SK-N-SH (cell line): ENCODE measurements around the gene LSM7. TPM values are rescaled to one million over a fixed set of nuclear protein-coding genes. Genes with fewer than 3 reads are reported as not detected.

ENCODE experiments used
- CTCF ChIA-PET: fragments of 300-600, 350-600 bp; formaldehyde crosslinking; extraction: SDS; loops from one replicate; lab custom pipeline; 2021; lab: Yijun Ruan, JAX
- POLR2A ChIA-PET: fragments of 350-600 bp; sonication (Branson Sonifier 250); formaldehyde crosslinking; extraction: SDS; loops from one replicate; lab custom pipeline; 2020; ENCODE audit warnings: antibody characterized with exemption, inconsistent platforms; lab: Yijun Ruan, JAX
- DNase-seq: peaks from one replicate; pipeline ENCODE4 v3.0.0; 2012
- H2AFZ ChIP-seq: fragments of 200-600 bp; sonication (generic); 2 replicates; pipeline ENCODE4 v1.8.1; 2016; ENCODE audit warnings: antibody characterized with exemption, mild to moderate bottlenecking, low read depth
- H3F3A ChIP-seq: fragments of 200-600 bp; sonication (generic); replicated peaks from 2 replicates; pipeline ENCODE3; 2016; ENCODE audit warnings: antibody characterized with exemption, mild to moderate bottlenecking; ENCODE audit not compliant: insufficient read depth
- H3K27ac ChIP-seq, 2 experiments: fragments of 200-500 bp in 1 of 2; fragments of 200-600 bp in 1 of 2; sonication (Bioruptor generic) in 1 of 2; sonication (generic), shearing (Covaris generic) in 1 of 2; 2 replicates each; pipeline versions ENCODE4 v1.5.1 to v1.6.1; 2014 to 2016; ENCODE audit warnings: low read depth in 2 of 2, inconsistent platforms in 1 of 2, low read length in 1 of 2, mild to moderate bottlenecking in 1 of 2, mixed read lengths in 1 of 2
- H3K27me3 ChIP-seq: fragments of 200-600 bp; sonication (generic), shearing (Covaris generic); 2 replicates; pipeline ENCODE4 v1.6.1; 2016; ENCODE audit warnings: mixed run types; ENCODE audit not compliant: insufficient read depth
- H3K36me3 ChIP-seq, 2 experiments: fragments of 200-500 bp in 1 of 2; fragments of 200-600 bp in 1 of 2; sonication (Bioruptor generic) in 1 of 2; sonication (generic) in 1 of 2; replicated peaks in 1 of 2; 2 replicates each; pipeline versions ENCODE3 to v1.5.1; 2014 to 2016; ENCODE audit warnings: low read length in 1 of 2, mild to moderate bottlenecking in 1 of 2; ENCODE audit not compliant: insufficient read depth in 2 of 2, control insufficient read depth in 1 of 2
- H3K4me1 ChIP-seq, 2 experiments: fragments of 200-500 bp in 1 of 2; fragments of 200-600 bp in 1 of 2; sonication (Bioruptor generic) in 1 of 2; sonication (generic), shearing (Covaris generic) in 1 of 2; 2 replicates each; pipeline versions ENCODE4 v1.5.1 to v1.6.1; 2014 to 2016; ENCODE audit warnings: low read depth in 1 of 2, low read length in 1 of 2, mixed run types in 1 of 2; ENCODE audit not compliant: insufficient read depth in 2 of 2, control insufficient read depth in 1 of 2
- H3K4me2 ChIP-seq: fragments of 200-600 bp; sonication (generic), shearing (Covaris generic); 2 replicates; pipeline ENCODE4 v1.6.1; 2017; ENCODE audit warnings: mixed run types
- H3K4me3 ChIP-seq, 2 experiments: fragments of 200-500 bp in 1 of 2; fragments of 200-600 bp in 1 of 2; sonication (Bioruptor generic) in 1 of 2; sonication (generic), shearing (Covaris generic) in 1 of 2; 2 replicates each; pipeline versions ENCODE4 v1.5.1 to v1.8.1; 2014 to 2016; ENCODE audit warnings: low read depth in 2 of 2, inconsistent platforms in 1 of 2, low read length in 1 of 2, mild to moderate bottlenecking in 1 of 2, mixed read lengths in 1 of 2, moderate library complexity in 1 of 2
- H3K79me2 ChIP-seq: fragments of 200-600 bp; sonication (generic); 2 replicates; pipeline ENCODE4 v1.8.1; 2017; ENCODE audit warnings: mild to moderate bottlenecking; ENCODE audit not compliant: insufficient read depth
- H3K9ac ChIP-seq: fragments of 200-600 bp; sonication (generic); 2 replicates; pipeline ENCODE4 v1.6.1; 2017; ENCODE audit warnings: mixed run types
- H3K9me2 ChIP-seq: fragments of 200-600 bp; sonication (generic); 2 replicates; pipeline ENCODE4 v1.6.1; 2017; ENCODE audit warnings: mixed run types
- H3K9me3 ChIP-seq: fragments of 200-600 bp; sonication (generic); 2 replicates; pipeline ENCODE4 v1.6.1; 2017; ENCODE audit warnings: mixed run types, mild to moderate bottlenecking, moderate library complexity
- H4K20me1 ChIP-seq: fragments of 200-600 bp; sonication (generic); 2 replicates; pipeline ENCODE4 v1.6.1; 2017; ENCODE audit warnings: mild to moderate bottlenecking, mixed run types; ENCODE audit not compliant: insufficient read depth
- ELF1 ChIP-seq: IDR thresholded peaks from 2 replicates; pipeline ENCODE4 v1.4.0; 2012
- EP300 ChIP-seq, 2 experiments: IDR thresholded peaks; 2 replicates each; pipeline versions ENCODE4 v1.4.0 to v1.6.1; 2012; ENCODE audit warnings: borderline replicate concordance in 1 of 2, low read depth in 1 of 2, low read length in 1 of 2
- EZH2phosphoT487 ChIP-seq: fragments of 200-600 bp; sonication (generic); IDR thresholded peaks from 2 replicates; pipeline ENCODE4 v1.6.1; 2017; ENCODE audit warnings: low read depth, mixed run types, mild to moderate bottlenecking, antibody characterized with exemption, moderate library complexity, borderline replicate concordance
- FOXM1 ChIP-seq: IDR thresholded peaks from 2 replicates; pipeline ENCODE4 v1.4.0; 2012; ENCODE audit warnings: low read depth, mild to moderate bottlenecking
- IRF3 ChIP-seq: fragments of 150-350 bp; IDR thresholded peaks from 2 replicates; pipeline ENCODE4 v1.6.1; 2016; ENCODE audit warnings: mild to moderate bottlenecking, low read depth, low read length
- JUND ChIP-seq: IDR thresholded peaks from 2 replicates; pipeline ENCODE4 v1.4.0; 2012
- MAX ChIP-seq: IDR thresholded peaks from 2 replicates; pipeline ENCODE4 v1.4.0; 2012; ENCODE audit warnings: low read depth
- NFIC ChIP-seq: IDR thresholded peaks from 2 replicates; pipeline ENCODE4 v1.4.0; 2012; ENCODE audit warnings: borderline replicate concordance
- POLR2AphosphoS5 ChIP-seq: IDR thresholded peaks from 2 replicates; pipeline ENCODE4 v1.6.1; 2012; ENCODE audit warnings: low read depth, low read length
- RCOR1 ChIP-seq: fragments of 150-350 bp; IDR thresholded peaks from 2 replicates; pipeline ENCODE4 v1.6.1; 2017; ENCODE audit warnings: antibody characterized with exemption, low read length
- SMC3 ChIP-seq: IDR thresholded peaks from 2 replicates; pipeline ENCODE4 v1.6.1; 2012; ENCODE audit warnings: low read depth, low read length, improper control_type of control experiment
- YY1 ChIP-seq: IDR thresholded peaks from 2 replicates; pipeline ENCODE4 v1.4.0; 2012; ENCODE audit warnings: low read depth, mild to moderate bottlenecking
- ZBTB33 ChIP-seq: IDR thresholded peaks from 2 replicates; pipeline ENCODE4 v1.4.0; 2012; ENCODE audit warnings: low read depth, borderline replicate concordance
- WGBS: methylation state at CpG from one replicate; pipeline ENCODE4 v1.1.6; 2017; ENCODE audit warnings: low lambda C conversion rate; 5-methylcytosine and 5-hydroxymethylcytosine counted together
- polyA plus RNA-seq, 3 experiments: library from polyadenylated mRNA; depleted of rRNA; stranded (reverse); fragments of >200 nt; gene quantifications; 2 replicates each; pipeline ENCODE4 v1.2.3, GENCODE V29; 2012

Gene LSM7
- polyA plus RNA-seq, 1 of the 3 experiments (the other 2 are of a cell fraction) = 1,193 TPM

GRCh38 chr19:2287585-2288337 lies 40.6 kb downstream of the LSM7 start:
- 68% methylated on average over 8 of the region's 13 CpGs for WGBS
- no peaks in the 10 kb centered on the region for H3K79me2 ChIP-seq
- no peaks in the 10 kb centered on the region for H3K9me3 ChIP-seq
- H4K20me1 ChIP-seq = peaks cover 10% of the 10 kb centered on the region; the same call in 1 of the 2 replicates
- H3K4me3 ChIP-seq = no peak overlapping the region
- H3F3A ChIP-seq = peaks cover 10% of the 10 kb centered on the region
- H3K4me1 ChIP-seq = peaks cover 0 to 4% of the 10 kb centered on the region in 2 experiments; a peak in 1 of 4 replicates
- H3K9ac ChIP-seq = no peak overlapping the region
- H3K4me2 ChIP-seq = no peak overlapping the region
- H2AFZ ChIP-seq = no peak overlapping the region
- POLR2A ChIA-PET = interaction anchor here (1.6 kb wide), 1 partner anchor 17 kb away, joined by 3 read pairs; no protein-coding TSS in a partner anchor
- H3K9me2 ChIP-seq = no peaks in the 10 kb centered on the region
- CTCF ChIA-PET = interaction anchor here (0.6 to 3.2 kb wide), 7 partner anchors 10 to 423 kb away, joined by 3 to 33 read pairs (median 3); partner anchors contain the start of genes PLEKHJ1 and TIMM13
- H3K36me3 ChIP-seq = no peaks in the 10 kb centered on the region
- TF ChIP-seq EP300 (IDR thresholded peaks at IDR 0.05; ENCODE audit: borderline replicate concordance in 1 of 2, low read depth in 1 of 2, low read length in 1 of 2) (no peak), YY1 (no peak)
- no peak overlapping the region for H3K27ac ChIP-seq
- DNase-seq = no peak
- peaks cover 37% of the 10 kb centered on the region for H3K27me3 ChIP-seq

- no peak for DNase-seq
- CTCF ChIA-PET = interaction anchor here (1.9 to 3.2 kb wide), 5 partner anchors 10 to 29 kb away, joined by 5 to 33 read pairs (median 15); no protein-coding TSS in a partner anchor
- H2AFZ ChIP-seq = no peak overlapping the region
- no peak overlapping the region for H3K9ac ChIP-seq
- peaks cover 30% of the 10 kb centered on the region for H3K27me3 ChIP-seq
- H3K9me3 ChIP-seq = no peaks in the 10 kb centered on the region
- POLR2A ChIA-PET = interaction anchor here (0.7 to 1.0 kb wide), 2 partner anchors 16 to 237 kb away, joined by 3 read pairs; no protein-coding TSS in a partner anchor
- no peaks in the 10 kb centered on the region for H3K36me3 ChIP-seq
- peaks cover 0 to 12% of the 10 kb centered on the region in 2 experiments; a peak in 1 of 4 replicates for H3K4me1 ChIP-seq
- H4K20me1 ChIP-seq = peaks cover 10% of the 10 kb centered on the region; the same call in 1 of the 2 replicates
- no peaks in the 10 kb centered on the region for H3K9me2 ChIP-seq
- H3K4me2 ChIP-seq = no peak overlapping the region
- WGBS = 47% methylated on average over 20 of the region's 20 CpGs
- no peak overlapping the region for H3K4me3 ChIP-seq
- TF ChIP-seq SMC3 = no peak
- peaks cover 6% of the 10 kb centered on the region for H3F3A ChIP-seq
- H3K27ac ChIP-seq = no peak overlapping the region
- no peaks in the 10 kb centered on the region for H3K79me2 ChIP-seq
These were observed 41.8 kb downstream of the LSM7 start for GRCh38 chr19:2286402-2287140.

GRCh38 chr19:2283835-2284507 lies 44.4 kb downstream of the LSM7 start:
- DNase-seq = no peak
- H3K79me2 ChIP-seq = no peaks in the 10 kb centered on the region
- H3K4me3 ChIP-seq = no peak overlapping the region
- H3K27me3 ChIP-seq = peaks cover 5% of the 10 kb centered on the region; the same call in 1 of the 2 replicates
- 91% methylated on average over 8 of the region's 8 CpGs for WGBS
- H3F3A ChIP-seq = peaks cover 6% of the 10 kb centered on the region
- no peak overlapping the region for H3K27ac ChIP-seq
- H3K9me2 ChIP-seq = no peaks in the 10 kb centered on the region
- H4K20me1 ChIP-seq = 0 out of 2 replicates have a peak, but pooled peaks cover 2% of the 10 kb centered on the region
- H3K9me3 ChIP-seq = no peaks in the 10 kb centered on the region
- no peak overlapping the region for H2AFZ ChIP-seq
- no peaks in the 10 kb centered on the region for H3K36me3 ChIP-seq
- no peak overlapping the region for H3K4me2 ChIP-seq
- POLR2A ChIA-PET = no interaction called here
- CTCF ChIA-PET = interaction anchor here (0.6 to 2.7 kb wide), 5 partner anchors 10 to 354 kb away, joined by 3 to 20 read pairs (median 5); no protein-coding TSS in a partner anchor
- no peak overlapping the region for H3K9ac ChIP-seq
- peaks cover 0 to 8% of the 10 kb centered on the region in 2 experiments; a peak in 1 of 4 replicates for H3K4me1 ChIP-seq
- TF ChIP-seq POLR2AphosphoS5 (no peak), RCOR1 (no peak), ELF1 (no peak), NFIC (no peak), YY1 (no peak), IRF3 (no peak), JUND (no peak), EZH2phosphoT487 (no peak), FOXM1 (no peak), ZBTB33 (no peak), MAX (no peak)
